NT2/D1 (cell line): ENCODE results near the gene LONP2.

Source experiments
- DNase-seq: peaks from one replicate; pipeline ENCODE4 v3.0.0-alpha.2; 2011; ENCODE audit warnings: low read depth, low spot score
- H3K27me3 ChIP-seq: 2 replicates; pipeline ENCODE4 v1.6.0; 2011; ENCODE audit warnings: mild to moderate bottlenecking; ENCODE audit not compliant: insufficient read length, insufficient read depth
- H3K36me3 ChIP-seq: 2 replicates; pipeline ENCODE4 v1.6.1; 2011; ENCODE audit warnings: mild to moderate bottlenecking, low read length, mixed read lengths; ENCODE audit not compliant: insufficient read depth, insufficient read length
- H3K4me1 ChIP-seq: 2 replicates; pipeline ENCODE4 v1.5.1; 2011; ENCODE audit not compliant: insufficient read depth, insufficient read length
- H3K4me3 ChIP-seq: 2 replicates; pipeline ENCODE4 v1.5.1; 2011; ENCODE audit warnings: low read depth; ENCODE audit not compliant: insufficient read length
- H3K9ac ChIP-seq: 2 replicates; pipeline ENCODE4 v1.6.0; 2011; ENCODE audit warnings: low read depth; ENCODE audit not compliant: insufficient read length
- H3K9me3 ChIP-seq: 2 replicates; pipeline ENCODE4 v1.5.1; 2011; ENCODE audit warnings: mild to moderate bottlenecking, low read length; ENCODE audit not compliant: insufficient read depth
- SUZ12 ChIP-seq: IDR thresholded peaks from 2 replicates; pipeline ENCODE4 v1.6.1; 2011; ENCODE audit not compliant: insufficient read length, insufficient read depth; ENCODE audit errors: extremely low read depth
- YY1 ChIP-seq: IDR thresholded peaks from 2 replicates; pipeline ENCODE4 v1.6.1; 2011; ENCODE audit not compliant: insufficient read length, insufficient read depth
- ZNF274 ChIP-seq: IDR thresholded peaks from 2 replicates; pipeline ENCODE4 v1.6.1; 2011; ENCODE audit warnings: mild to moderate bottlenecking, low read depth, low read length

The LONP2 gene

GRCh38 chr16:48383009-48383876 is 139.1 kb downstream of the LONP2 start:
- TF ChIP-seq YY1, result no peak
- TF ChIP-seq ZNF274, result no peak
- no peak for TF ChIP-seq SUZ12
- Histone ChIP-seq H3K9me3 (no peaks in the 10 kb centered on the region), H3K9ac (peak overlapping the region; percentile 88), H3K4me3 (peak overlapping the region; percentile 83), H3K4me1 (peaks cover 5% of the 10 kb centered on the region), H3K27me3 (no peaks in the 10 kb centered on the region), H3K36me3 (peaks cover 5% of the 10 kb centered on the region)
- no peak for DNase-seq

DNA sequence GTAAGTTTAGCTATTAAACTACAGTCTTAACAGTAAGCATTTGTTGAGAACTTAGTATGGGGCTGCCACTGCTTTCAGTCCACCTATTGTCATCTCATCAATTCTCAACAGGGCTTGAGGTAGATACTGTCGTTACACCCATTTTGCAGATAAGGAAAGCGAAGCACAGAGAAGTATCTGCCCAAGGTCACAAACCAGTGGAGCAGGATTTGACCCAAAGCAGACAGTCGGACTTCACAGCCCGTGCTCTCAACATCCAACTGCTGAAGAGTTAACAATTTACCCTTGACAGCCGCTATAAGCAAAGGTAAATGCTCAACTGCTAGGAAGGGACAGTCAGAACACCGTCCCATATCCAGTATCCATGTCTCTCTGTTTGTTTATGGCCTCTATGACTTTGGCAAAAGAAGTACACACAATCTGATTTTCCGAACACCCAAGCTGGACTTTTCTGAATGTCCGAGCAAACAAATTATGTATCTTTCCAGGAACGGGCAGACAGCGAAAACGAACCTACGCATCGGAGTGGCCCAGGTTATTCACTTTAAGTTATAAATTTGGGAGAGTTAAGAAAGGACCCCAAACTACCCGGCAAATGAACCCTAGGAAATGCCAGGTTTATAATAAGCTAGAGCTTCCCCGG is 139.9 kb downstream of the LONP2 start:
- no peaks in the 10 kb centered on the region for H3K27me3 ChIP-seq
- TF ChIP-seq YY1, result no peak
- TF ChIP-seq SUZ12, result no peak
- no peak for TF ChIP-seq ZNF274
- peak overlapping the region; percentile 88 for H3K9ac ChIP-seq
- H3K4me1 ChIP-seq, result peaks cover 5% of the 10 kb centered on the region
- H3K9me3 ChIP-seq, result no peaks in the 10 kb centered on the region
- H3K4me3 ChIP-seq, result peak overlapping the region; percentile 83
- no peak for DNase-seq
- H3K36me3 ChIP-seq, result peaks cover 5% of the 10 kb centered on the region

DNA sequence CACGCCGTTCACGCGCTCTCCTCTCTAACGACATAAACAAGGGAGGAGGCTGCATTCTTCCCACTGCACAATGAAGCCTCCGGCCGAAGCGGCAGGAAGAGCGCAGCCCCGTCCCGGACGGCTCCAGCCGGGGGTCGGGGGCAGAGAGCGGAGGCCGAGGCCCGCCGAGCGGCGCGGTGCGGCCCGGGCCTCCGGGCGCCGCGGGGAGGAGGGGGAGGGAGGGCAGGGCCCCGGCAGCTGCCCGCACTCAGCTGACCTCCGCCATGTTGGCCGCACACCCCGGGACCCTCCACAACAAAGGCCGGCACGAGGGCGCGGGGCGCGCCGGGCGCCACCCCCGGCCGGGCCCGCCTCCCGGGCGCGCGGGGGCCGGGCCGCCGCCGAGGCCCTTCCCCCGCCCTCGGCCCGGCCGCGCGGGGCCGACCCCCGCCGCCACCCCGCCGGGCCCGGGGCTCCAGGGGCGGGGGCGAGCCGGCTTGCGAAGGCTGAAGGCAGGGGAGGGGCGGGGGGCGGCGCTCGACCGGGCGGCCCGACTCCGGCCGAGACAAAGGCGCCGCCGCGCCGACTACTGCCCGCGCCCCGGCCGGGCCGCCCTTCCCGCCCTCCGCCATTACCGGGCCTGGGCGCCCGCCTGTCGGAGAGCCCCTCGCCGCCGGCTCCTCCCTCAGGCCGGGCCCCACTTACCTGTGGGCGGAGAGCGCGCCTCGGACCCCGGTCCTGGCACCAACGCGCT is 140.6 kb downstream of the LONP2 start:
- peaks cover 5% of the 10 kb centered on the region for H3K4me1 ChIP-seq
- H3K27me3 ChIP-seq, result no peaks in the 10 kb centered on the region
- peaks cover 5% of the 10 kb centered on the region for H3K36me3 ChIP-seq
- peak overlapping the region; percentile 83 for H3K4me3 ChIP-seq
- TF ChIP-seq SUZ12 (no peak), ZNF274 (no peak), YY1 (peak; percentile 42)
- H3K9me3 ChIP-seq, result no peaks in the 10 kb centered on the region
- DNase-seq, result no peak
- peak overlapping the region; percentile 94 for H3K9ac ChIP-seq

GRCh38 chr16:48385253-48386150 is 141.4 kb downstream of the LONP2 start, which contains the start of gene SIAH1:
Gene SIAH1, minus strand, starts transcription at chr16:48385413. Its CDS starts 22,985 bp downstream, at chr16:48362428.
- TF ChIP-seq SUZ12, result no peak
- peak; percentile 72 for DNase-seq

DNA sequence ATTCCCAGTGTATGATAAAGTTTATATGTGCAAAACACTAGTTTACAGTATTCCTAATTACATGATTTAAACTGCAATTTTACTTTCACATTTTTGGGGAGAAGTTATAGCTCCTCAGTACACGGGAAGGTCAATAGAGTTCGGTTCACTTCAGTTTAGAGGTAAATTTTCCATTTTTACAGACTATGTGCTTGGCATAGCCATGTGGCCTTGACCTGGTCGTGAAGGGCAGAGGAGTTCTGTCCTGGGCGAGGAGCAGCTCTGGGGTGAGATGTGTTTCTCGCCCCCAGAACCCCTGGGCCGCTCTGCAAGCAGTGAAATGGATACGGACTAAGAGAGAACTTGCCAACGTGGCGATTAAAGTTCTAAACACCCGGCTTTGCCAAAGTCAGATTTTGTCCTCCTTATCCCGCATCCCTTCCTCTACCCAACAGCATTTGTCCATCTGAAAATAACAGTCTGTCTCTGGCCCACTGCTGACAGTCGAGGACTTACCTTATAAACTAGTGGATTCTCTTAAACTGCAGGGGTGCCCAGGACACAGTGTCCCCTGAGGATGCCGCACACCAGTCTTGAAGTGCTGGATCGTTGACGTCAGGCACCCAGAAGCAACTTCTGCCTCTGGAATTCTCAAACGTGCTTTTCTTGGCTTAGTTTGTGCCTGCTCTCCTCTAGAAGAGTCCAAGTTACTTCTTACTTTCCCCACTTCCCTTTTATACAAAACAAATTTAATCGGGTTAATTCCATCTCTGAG is 142.6 kb downstream of the LONP2 start:
- Histone ChIP-seq H3K4me1 (peaks cover 2% of the 10 kb centered on the region), H3K9ac (peak overlapping the region; percentile 36), H3K36me3 (peaks cover 4% of the 10 kb centered on the region), H3K4me3 (no peak overlapping the region), H3K27me3 (no peaks in the 10 kb centered on the region), H3K9me3 (no peaks in the 10 kb centered on the region)
- TF ChIP-seq YY1 (no peak), ZNF274 (no peak), SUZ12 (no peak)
- no peak for DNase-seq

More at GRCh38 chr16:48385253-48386150, 141.4 kb downstream of the LONP2 start, which contains the start of gene SIAH1:
- H3K9me3 ChIP-seq, result no peaks in the 10 kb centered on the region
- no peaks in the 10 kb centered on the region for H3K27me3 ChIP-seq
- peaks cover 5% of the 10 kb centered on the region for H3K36me3 ChIP-seq
- peak within 1 kb of the TSS; percentile 94 for H3K9ac ChIP-seq
- peaks cover 2% of the 10 kb centered on the region for H3K4me1 ChIP-seq
- peak within 1 kb of the TSS; percentile 83 for H3K4me3 ChIP-seq

GRCh38 chr16:48392407-48392806 is 148.3 kb downstream of the LONP2 start:
- H3K9ac ChIP-seq, result no peak overlapping the region
- no peaks in the 10 kb centered on the region for H3K27me3 ChIP-seq
- no peaks in the 10 kb centered on the region for H3K36me3 ChIP-seq
- no peaks in the 10 kb centered on the region for H3K9me3 ChIP-seq
- H3K4me3 ChIP-seq, result no peak overlapping the region
- no peak for TF ChIP-seq SUZ12
- TF ChIP-seq YY1, result no peak
- TF ChIP-seq ZNF274, result no peak
- no peaks in the 10 kb centered on the region for H3K4me1 ChIP-seq
- DNase-seq, result no peak
